Lower leg skin (tissue), 4 donors: ENCODE results near the gene OTC. TPM values are rescaled to one million over a fixed set of nuclear protein-coding genes. Genes with fewer than 3 reads are reported as not detected.

Source experiments
- DNase-seq, 2 donors: peaks; one replicate each; pipeline ENCODE4 v3.0.0-alpha.2; 2019; ENCODE audit warnings: low spot score in 2 of 2
- H3K4me3 ChIP-seq: fragments of 200-600 bp; sonication (generic); 2 replicates; pipeline ENCODE4 v1.5.1; 2017; ENCODE audit warnings: mild to moderate bottlenecking, low read depth; ENCODE audit not compliant: poor library complexity, severe bottlenecking
- POLR2A ChIP-seq, 2 donors: fragments of 450-650 bp; IDR thresholded peaks; one replicate each; pipeline ENCODE4 v1.6.1; 2016 to 2017; ENCODE audit warnings: antibody characterized with exemption in 2 of 2, mild to moderate bottlenecking in 1 of 2, moderate library complexity in 1 of 2
- WGBS, 2 donors: methylation state at CpG; one replicate each; pipeline ENCODE4 v1.1.5; 2018; 5-methylcytosine and 5-hydroxymethylcytosine counted together
- intact Hi-C: fragments of 100-400 bp; cut with DNase I; formaldehyde crosslinking; loops from one replicate; pipeline ENCODE4 v1.15.0; 2023; ENCODE audit warnings: low total_unique reads
- total RNA-seq, 4 donors: library from RNA; depleted of rRNA; stranded (reverse); fragments of >200 nt; gene quantifications; one replicate each; pipeline ENCODE4 v1.1.0, GENCODE V29; 2016
- TF ChIP-seq, protein P1 (sequence below), 3 donors: fragments of 450-650 bp; IDR thresholded peaks; one replicate each; pipeline ENCODE4 v1.5.1; 2016; ENCODE audit warnings: antibody characterized with exemption in 3 of 3, mild to moderate bottlenecking in 3 of 3, moderate library complexity in 2 of 3

Gene OTC
- total RNA-seq, result not detected

DNA sequence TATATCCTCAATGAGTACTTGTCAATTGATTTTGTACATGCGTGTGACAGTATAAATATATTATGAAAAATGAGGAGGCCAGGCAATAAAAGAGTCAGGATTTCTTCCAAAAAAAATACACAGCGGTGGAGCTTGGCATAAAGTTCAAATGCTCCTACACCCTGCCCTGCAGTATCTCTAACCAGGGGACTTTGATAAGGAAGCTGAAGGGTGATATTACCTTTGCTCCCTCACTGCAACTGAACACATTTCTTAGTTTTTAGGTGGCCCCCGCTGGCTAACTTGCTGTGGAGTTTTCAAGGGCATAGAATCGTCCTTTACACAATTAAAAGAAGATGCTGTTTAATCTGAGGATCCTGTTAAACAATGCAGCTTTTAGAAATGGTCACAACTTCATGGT lies at the start of gene OTC:
Gene OTC (plus strand): TSS at position 243 of the 400 bp plus-strand sequence. CDS start 93 bp downstream, at position 336.
- intact Hi-C loops, result no loop called here
- TF ChIP-seq POLR2A (IDR thresholded peaks at IDR 0.05), result no peak
- TF ChIP-seq, protein P1, sequence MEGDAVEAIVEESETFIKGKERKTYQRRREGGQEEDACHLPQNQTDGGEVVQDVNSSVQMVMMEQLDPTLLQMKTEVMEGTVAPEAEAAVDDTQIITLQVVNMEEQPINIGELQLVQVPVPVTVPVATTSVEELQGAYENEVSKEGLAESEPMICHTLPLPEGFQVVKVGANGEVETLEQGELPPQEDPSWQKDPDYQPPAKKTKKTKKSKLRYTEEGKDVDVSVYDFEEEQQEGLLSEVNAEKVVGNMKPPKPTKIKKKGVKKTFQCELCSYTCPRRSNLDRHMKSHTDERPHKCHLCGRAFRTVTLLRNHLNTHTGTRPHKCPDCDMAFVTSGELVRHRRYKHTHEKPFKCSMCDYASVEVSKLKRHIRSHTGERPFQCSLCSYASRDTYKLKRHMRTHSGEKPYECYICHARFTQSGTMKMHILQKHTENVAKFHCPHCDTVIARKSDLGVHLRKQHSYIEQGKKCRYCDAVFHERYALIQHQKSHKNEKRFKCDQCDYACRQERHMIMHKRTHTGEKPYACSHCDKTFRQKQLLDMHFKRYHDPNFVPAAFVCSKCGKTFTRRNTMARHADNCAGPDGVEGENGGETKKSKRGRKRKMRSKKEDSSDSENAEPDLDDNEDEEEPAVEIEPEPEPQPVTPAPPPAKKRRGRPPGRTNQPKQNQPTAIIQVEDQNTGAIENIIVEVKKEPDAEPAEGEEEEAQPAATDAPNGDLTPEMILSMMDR (IDR thresholded peaks at IDR 0.05), result no peak
- WGBS, 2 donors, result 65 to 69% methylated on average over 4 of the region's 4 CpGs

DNA sequence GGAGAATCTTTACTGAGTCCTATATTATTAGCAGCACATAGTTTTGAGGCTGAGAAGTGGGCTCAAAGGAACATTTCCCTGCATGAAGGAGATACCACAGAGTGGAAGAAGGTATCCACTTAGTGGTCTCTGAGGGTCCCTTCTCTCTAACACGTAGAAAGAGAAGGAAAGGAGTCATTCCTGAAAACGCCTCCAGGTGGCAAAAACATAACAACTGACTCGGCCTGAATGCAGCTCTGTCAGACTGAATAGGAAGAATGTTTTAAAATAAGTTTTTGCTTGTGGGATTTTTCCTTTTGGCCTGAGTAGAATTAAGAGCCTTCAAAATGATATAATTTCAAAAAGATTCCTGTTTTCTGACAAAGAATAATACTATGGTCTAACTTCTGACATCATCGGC lies 48.4 kb upstream of the OTC start:
- DNase-seq, result no peak
- WGBS, 2 donors, result 45 to 67% methylated on average over 4 of the region's 4 CpGs
- no peak overlapping the region for H3K4me3 ChIP-seq
- TF ChIP-seq, protein P1 (IDR thresholded peaks at IDR 0.05), result no peak
- TF ChIP-seq POLR2A (IDR thresholded peaks at IDR 0.05), result no peak
- intact Hi-C loops, result no loop called here

More for the DNA sequence above, at the start of gene OTC:
- DNase-seq, result no peak
- H3K4me3 ChIP-seq, result no peak within 1 kb of the TSS

DNA sequence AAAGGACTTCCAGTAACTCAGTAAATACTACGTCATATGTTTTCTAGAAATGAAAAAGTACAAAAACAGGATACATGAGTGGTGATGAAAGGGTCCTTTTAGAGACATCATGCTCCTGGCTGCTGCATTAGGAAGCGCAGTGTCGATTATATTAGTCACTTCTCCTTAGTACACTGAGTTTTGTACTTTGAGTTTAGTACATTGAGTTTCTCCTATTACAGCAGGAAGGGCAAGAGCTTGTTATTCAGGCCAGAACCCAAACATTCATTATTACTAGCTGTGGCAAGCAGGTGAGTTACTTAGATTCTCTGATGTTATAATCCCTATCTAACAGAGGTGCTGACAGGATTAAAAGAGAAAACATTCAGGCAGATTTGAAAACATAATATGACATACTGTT lies 46.4 kb upstream of the OTC start:
- no peak overlapping the region for H3K4me3 ChIP-seq
- no peak for DNase-seq
- intact Hi-C loops, result no loop called here
- 72% methylated on average over 3 of the region's 3 CpGs for WGBS, 2 donors
- TF ChIP-seq, protein P1 (IDR thresholded peaks at IDR 0.05), result no peak
- no peak for TF ChIP-seq POLR2A (IDR thresholded peaks at IDR 0.05)

GRCh38 chrX:38311743-38312142 lies 40.7 kb upstream of the OTC start:
- WGBS, 2 donors, result 76 to 97% methylated on average over 2 of the region's 2 CpGs
- intact Hi-C loops, result no loop called here
- no peak for DNase-seq
- no peak overlapping the region for H3K4me3 ChIP-seq
- TF ChIP-seq, protein P1 (IDR thresholded peaks at IDR 0.05), result no peak
- no peak for TF ChIP-seq POLR2A (IDR thresholded peaks at IDR 0.05)

GRCh38 chrX:38312436-38312835 lies 40.0 kb upstream of the OTC start:
- no peak for DNase-seq
- no peak overlapping the region for H3K4me3 ChIP-seq
- 80 to 93% methylated on average over 4 of the region's 4 CpGs for WGBS, 2 donors
- intact Hi-C loops, result no loop called here
- no peak for TF ChIP-seq POLR2A (IDR thresholded peaks at IDR 0.05)
- TF ChIP-seq, protein P1 (IDR thresholded peaks at IDR 0.05), result no peak

DNA sequence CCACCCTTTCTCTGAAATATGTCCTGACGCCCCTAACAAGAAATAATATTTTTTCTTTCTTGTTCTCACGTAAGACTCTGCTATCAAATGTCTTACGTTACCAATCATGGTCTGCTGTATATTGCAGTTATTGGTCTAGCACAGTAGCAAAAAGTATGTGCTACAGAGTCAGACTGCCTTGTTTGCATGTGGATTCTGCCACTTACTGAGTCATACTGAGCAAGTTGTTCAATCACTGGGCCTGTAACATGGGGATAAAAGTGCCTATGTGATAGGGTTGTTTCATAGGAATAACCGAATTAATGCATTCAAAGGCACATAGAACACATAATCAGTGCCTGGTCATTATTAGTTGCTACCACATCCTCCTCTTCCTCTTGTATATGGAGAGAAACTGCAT lies 39.2 kb upstream of the OTC start:
- WGBS, 2 donors, result 85 to 95% methylated on average over 4 of the region's 4 CpGs
- no peak for DNase-seq
- no peak overlapping the region for H3K4me3 ChIP-seq
- TF ChIP-seq, protein P1 (IDR thresholded peaks at IDR 0.05), result no peak
- TF ChIP-seq POLR2A (IDR thresholded peaks at IDR 0.05), result no peak
- intact Hi-C loops, result no loop called here
